Measurements from ENCODE around the gene SGSM2. TPM values are rescaled to one million over a fixed set of nuclear protein-coding genes. Genes with fewer than 3 reads are reported as not detected.

Gene SGSM2
- total RNA-seq, 2 experiments from 2014 or later: 116 to 131 TPM

- H3K27ac Mint-ChIP-seq: peak overlapping the region; percentile 49
- no peaks in the 10 kb centered on the region for H3K27me3 Mint-ChIP-seq
- no peak for DNase-seq
- peaks cover 2% of the 10 kb centered on the region for H3K36me3 Mint-ChIP-seq
- no peak overlapping the region for H3K4me3 Mint-ChIP-seq
- POLR2A ChIA-PET: no interaction called here
- peaks cover 14% of the 10 kb centered on the region for H3K4me1 Mint-ChIP-seq
- no peaks in the 10 kb centered on the region for H3K9me3 Mint-ChIP-seq
- no peak for ATAC-seq (ENCODE audit: low read depth)
These were observed 69.8 kb downstream of the SGSM2 start for GRCh38 chr17:2406903-2407790.

- Mint-ChIP-seq H3K27ac (no peak overlapping the region), H3K27me3 (no peaks in the 10 kb centered on the region), H3K36me3 (peaks cover 2% of the 10 kb centered on the region), H3K9me3 (no peaks in the 10 kb centered on the region), H3K4me1 (no peaks in the 10 kb centered on the region), H3K4me3 (no peak overlapping the region)
- POLR2A ChIA-PET: interaction anchor here (1.3 to 2.0 kb wide), 3 partner anchors 9 to 28 kb away, joined by 3 to 10 read pairs (median 7); no protein-coding TSS in a partner anchor
- ATAC-seq (ENCODE audit: low read depth) (no peak), DNase-seq (no peak)
These were observed 73.7 kb downstream of the SGSM2 start for GRCh38 chr17:2410951-2411350.

- Mint-ChIP-seq H3K27ac (no peak overlapping the region), H3K4me1 (no peaks in the 10 kb centered on the region)
- no peak for ATAC-seq (ENCODE audit: low read depth)
These were observed 75.3 kb downstream of the SGSM2 start for GRCh38 chr17:2412561-2413021.

GRCh38 chr17:2414446-2415064, 77.3 kb downstream of the SGSM2 start:
- DNase-seq (no peak), ATAC-seq (ENCODE audit: low read depth) (no peak)
- H3K36me3 Mint-ChIP-seq: peaks cover 2% of the 10 kb centered on the region
- no peaks in the 10 kb centered on the region for H3K4me1 Mint-ChIP-seq
- no peaks in the 10 kb centered on the region for H3K27me3 Mint-ChIP-seq
- no peak overlapping the region for H3K4me3 Mint-ChIP-seq
- H3K27ac Mint-ChIP-seq: no peak overlapping the region
- POLR2A ChIA-PET: interaction anchor here (1.0 to 1.1 kb wide), 2 partner anchors 23 to 60 kb away, joined by 3 to 4 read pairs; no protein-coding TSS in a partner anchor
- H3K9me3 Mint-ChIP-seq: no peaks in the 10 kb centered on the region

More at GRCh38 chr17:2412561-2413021, 75.3 kb downstream of the SGSM2 start:
- H3K27me3 Mint-ChIP-seq: no peaks in the 10 kb centered on the region
- peaks cover 2% of the 10 kb centered on the region for H3K36me3 Mint-ChIP-seq
- DNase-seq: no peak
- H3K4me3 Mint-ChIP-seq: no peak overlapping the region
- POLR2A ChIA-PET: interaction anchor here (0.6 to 2.0 kb wide), 3 partner anchors 8 to 21 kb away, joined by 3 to 10 read pairs (median 3); no protein-coding TSS in a partner anchor
- H3K9me3 Mint-ChIP-seq: no peaks in the 10 kb centered on the region

- no peak for DNase-seq
- Mint-ChIP-seq H3K4me3 (no peak overlapping the region), H3K36me3 (peaks cover 2% of the 10 kb centered on the region), H3K27ac (no peak overlapping the region), H3K4me1 (no peaks in the 10 kb centered on the region), H3K9me3 (no peaks in the 10 kb centered on the region), H3K27me3 (no peaks in the 10 kb centered on the region)
- no peak for ATAC-seq (ENCODE audit: low read depth)
- POLR2A ChIA-PET: interaction anchor here (1.0 to 2.5 kb wide), 5 partner anchors 13 to 61 kb away, joined by 3 to 33 read pairs (median 5); no protein-coding TSS in a partner anchor
These were observed 77.8 kb downstream of the SGSM2 start for GRCh38 chr17:2415081-2415480.

GRCh38 chr17:2416010-2416734, 78.9 kb downstream of the SGSM2 start:
- POLR2A ChIA-PET: interaction anchor here (0.6 to 2.5 kb wide), 5 partner anchors 14 to 33 kb away, joined by 3 to 33 read pairs (median 5); no protein-coding TSS in a partner anchor
- Mint-ChIP-seq H3K4me1 (no peaks in the 10 kb centered on the region), H3K4me3 (no peak overlapping the region), H3K36me3 (no peaks in the 10 kb centered on the region), H3K27ac (no peak overlapping the region), H3K27me3 (no peaks in the 10 kb centered on the region), H3K9me3 (no peaks in the 10 kb centered on the region)
- DNase-seq (peak; percentile 89), ATAC-seq (ENCODE audit: low read depth) (peak; percentile 75)

- ATAC-seq (ENCODE audit: low read depth): no peak
- Mint-ChIP-seq H3K27ac (no peak overlapping the region), H3K27me3 (no peaks in the 10 kb centered on the region), H3K36me3 (no peaks in the 10 kb centered on the region), H3K9me3 (no peaks in the 10 kb centered on the region), H3K4me3 (no peak overlapping the region), H3K4me1 (no peaks in the 10 kb centered on the region)
- POLR2A ChIA-PET: no interaction called here
- DNase-seq: no peak
These were observed 81.3 kb downstream of the SGSM2 start for GRCh38 chr17:2418572-2418971.

- Mint-ChIP-seq H3K27me3 (no peaks in the 10 kb centered on the region), H3K9me3 (no peaks in the 10 kb centered on the region), H3K4me1 (no peaks in the 10 kb centered on the region), H3K4me3 (no peak overlapping the region), H3K27ac (no peak overlapping the region), H3K36me3 (no peaks in the 10 kb centered on the region)
- ATAC-seq (ENCODE audit: low read depth): no peak
- POLR2A ChIA-PET: no interaction called here
- no peak for DNase-seq
These were observed 82.2 kb downstream of the SGSM2 start for GRCh38 chr17:2419486-2419885.

- no peaks in the 10 kb centered on the region for H3K36me3 Mint-ChIP-seq
- H3K4me1 Mint-ChIP-seq: no peaks in the 10 kb centered on the region
- no peaks in the 10 kb centered on the region for H3K27me3 Mint-ChIP-seq
- POLR2A ChIA-PET: no interaction called here
- H3K4me3 Mint-ChIP-seq: no peak overlapping the region
- no peak overlapping the region for H3K27ac Mint-ChIP-seq
- no peaks in the 10 kb centered on the region for H3K9me3 Mint-ChIP-seq
- ATAC-seq (ENCODE audit: low read depth) (no peak), DNase-seq (no peak)
These were observed 82.9 kb downstream of the SGSM2 start for GRCh38 chr17:2420176-2420575.

- POLR2A ChIA-PET: no interaction called here
- H3K4me3 Mint-ChIP-seq: no peak overlapping the region
- H3K36me3 Mint-ChIP-seq: no peaks in the 10 kb centered on the region
- no peaks in the 10 kb centered on the region for H3K9me3 Mint-ChIP-seq
- no peaks in the 10 kb centered on the region for H3K4me1 Mint-ChIP-seq
- no peak overlapping the region for H3K27ac Mint-ChIP-seq
- no peak for DNase-seq
- no peaks in the 10 kb centered on the region for H3K27me3 Mint-ChIP-seq
- ATAC-seq (ENCODE audit: low read depth): no peak
These were observed 84.2 kb downstream of the SGSM2 start for GRCh38 chr17:2421315-2422147.

GRCh38 chr17:2423271-2423670, 86.0 kb downstream of the SGSM2 start:
- POLR2A ChIA-PET: no interaction called here
- Mint-ChIP-seq H3K27me3 (no peaks in the 10 kb centered on the region), H3K27ac (no peak overlapping the region), H3K4me3 (no peak overlapping the region), H3K4me1 (no peaks in the 10 kb centered on the region), H3K9me3 (no peaks in the 10 kb centered on the region), H3K36me3 (no peaks in the 10 kb centered on the region)
- no peak for DNase-seq
- no peak for ATAC-seq (ENCODE audit: low read depth)

GRCh38 chr17:2427215-2427614, 89.9 kb downstream of the SGSM2 start:
- H3K27ac Mint-ChIP-seq: no peak overlapping the region
- ATAC-seq (ENCODE audit: low read depth): no peak
- no peaks in the 10 kb centered on the region for H3K36me3 Mint-ChIP-seq
- H3K4me1 Mint-ChIP-seq: no peaks in the 10 kb centered on the region
- H3K9me3 Mint-ChIP-seq: no peaks in the 10 kb centered on the region
- H3K27me3 Mint-ChIP-seq: no peaks in the 10 kb centered on the region
- H3K4me3 Mint-ChIP-seq: no peak overlapping the region
- POLR2A ChIA-PET: interaction anchor here (0.7 kb wide), 1 partner anchor 721 kb away, joined by 4 read pairs; no protein-coding TSS in a partner anchor
- no peak for DNase-seq

Measured in activated naive CD8-positive, alpha-beta T cell treated with anti-CD3 and anti-CD28 coated beads, Interleukin-2, amount 10 ng/mL, durations not matched to agents 7 days and 5 days (primary cell).